Eye (tissue), 1 donor: ENCODE measurements around the gene SIPA1L3.
A peak's percentile ranks its signal among the peaks of the same experiment; 100 is the strongest.

Experiments
- DNase-seq: peaks from one replicate; pipeline ENCODE4 v3.0.0-alpha.2; 2015

The SIPA1L3 gene

GRCh38 chr19:38073841-38074685, 167.1 kb downstream of the SIPA1L3 start:
- DNase-seq: peak; percentile 90

- peak; percentile 76 for DNase-seq
These were observed 169.3 kb downstream of the SIPA1L3 start for GRCh38 chr19:38076337-38076736.

- peak; percentile 30 for DNase-seq
These were observed 171.4 kb downstream of the SIPA1L3 start for GRCh38 chr19:38078302-38078930.

GRCh38 chr19:38079926-38080380, 172.9 kb downstream of the SIPA1L3 start:
- DNase-seq: peak; percentile 18

- no peak for DNase-seq
These were observed 174.7 kb downstream of the SIPA1L3 start for GRCh38 chr19:38081547-38082255.

- no peak for DNase-seq
These were observed 175.5 kb downstream of the SIPA1L3 start for GRCh38 chr19:38082256-38083118.

- DNase-seq: no peak
These were observed 177.2 kb downstream of the SIPA1L3 start for GRCh38 chr19:38084196-38084595.

- DNase-seq: no peak
These were observed 182.4 kb downstream of the SIPA1L3 start for GRCh38 chr19:38089440-38089839.

GRCh38 chr19:38093154-38093553, 186.1 kb downstream of the SIPA1L3 start:
- no peak for DNase-seq

- DNase-seq: no peak
These were observed 186.6 kb downstream of the SIPA1L3 start for GRCh38 chr19:38093587-38093986.

- peak; percentile 86 for DNase-seq
These were observed 188.7 kb downstream of the SIPA1L3 start for GRCh38 chr19:38095411-38096308.

- DNase-seq: no peak
These were observed 193.0 kb downstream of the SIPA1L3 start for GRCh38 chr19:38099966-38100365.

- DNase-seq: no peak
These were observed 193.6 kb downstream of the SIPA1L3 start for GRCh38 chr19:38100589-38100988.

- no peak for DNase-seq
These were observed 194.7 kb downstream of the SIPA1L3 start for GRCh38 chr19:38101723-38102122.

- DNase-seq: no peak
These were observed 198.6 kb downstream of the SIPA1L3 start for GRCh38 chr19:38105574-38105973.

GRCh38 chr19:38107129-38107528, 200.1 kb downstream of the SIPA1L3 start:
- no peak for DNase-seq

- no peak for DNase-seq
These were observed 204.9 kb downstream of the SIPA1L3 start for GRCh38 chr19:38111898-38112297.

GRCh38 chr19:38114651-38115050, 207.6 kb downstream of the SIPA1L3 start:
- no peak for DNase-seq

- DNase-seq: no peak
These were observed 208.3 kb downstream of the SIPA1L3 start for GRCh38 chr19:38115271-38115802.

GRCh38 chr19:38118176-38118575, 211.2 kb downstream of the SIPA1L3 start:
- no peak for DNase-seq

GRCh38 chr19:38120471-38121025, 213.5 kb downstream of the SIPA1L3 start:
- no peak for DNase-seq
